CD4-positive, alpha-beta T cell (primary cell): Measurements from ENCODE around the gene VGLL4. TPM values are rescaled to one million over a fixed set of nuclear protein-coding genes. Genes with fewer than 3 reads are reported as not detected.

Source experiments
- ATAC-seq: fragments of 200-7000 bp; cut with Tn5 transposase; one replicate; pipeline ENCODE4 v1.10.0; 2022; ENCODE audit warnings: mild to moderate bottlenecking; ENCODE audit not compliant: poor library complexity
- CTCF ChIA-PET: fragments of 350-600 bp; sonication (Branson Sonifier 250); formaldehyde crosslinking; loops from one replicate; lab custom pipeline; 2021; ENCODE audit warnings: antibody characterized with exemption, inconsistent platforms; lab: Charles Lee
- POLR2A ChIA-PET: fragments of 350-600 bp; sonication (Branson Sonifier 250); formaldehyde crosslinking; loops from one replicate; lab custom pipeline; 2021; ENCODE audit warnings: antibody characterized with exemption, inconsistent platforms; lab: Charles Lee
- DNase-seq, 14 experiments: peaks; one replicate each; pipeline ENCODE4 v3.0.0-alpha.2; 2013 to 2020; ENCODE audit warnings: mixed read lengths in 2 of 14
- H3K27ac ChIP-seq, 2 donors: one replicate each; pipeline versions ENCODE4 v1.5.1 to v1.7.0; 2013; ENCODE audit warnings: low read length in 2 of 2, low read depth in 1 of 2, mild to moderate bottlenecking in 1 of 2
- H3K27me3 ChIP-seq, 2 experiments: 1 replicate in 1 of 2; 2 replicates in 1 of 2; pipeline versions ENCODE4 v1.6.1 to v1.7.0; 2013; ENCODE audit warnings: low read length in 2 of 2, control low read depth in 1 of 2, mild to moderate bottlenecking in 1 of 2, moderate library complexity in 1 of 2; ENCODE audit not compliant: insufficient read depth in 2 of 2, control insufficient read depth in 1 of 2
- H3K36me3 ChIP-seq: one replicate; pipeline ENCODE4 v1.6.1; 2013; ENCODE audit warnings: low read length, control low read depth; ENCODE audit not compliant: insufficient read depth
- H3K4me1 ChIP-seq: one replicate; pipeline ENCODE4 v1.6.1; 2013; ENCODE audit warnings: low read length, control low read depth; ENCODE audit not compliant: insufficient read depth
- H3K4me3 ChIP-seq: one replicate; pipeline ENCODE4 v1.5.1; 2013; ENCODE audit warnings: mild to moderate bottlenecking, low read length, moderate library complexity
- H3K9me3 ChIP-seq, 2 experiments: 1 replicate in 1 of 2; 2 replicates in 1 of 2; pipeline versions ENCODE4 v1.6.1 to v1.7.0; 2013; ENCODE audit warnings: low read length in 2 of 2, mild to moderate bottlenecking in 2 of 2, control low read depth in 1 of 2, moderate library complexity in 1 of 2; ENCODE audit not compliant: control insufficient read depth in 1 of 2, insufficient read depth in 1 of 2
- H3K27ac Mint-ChIP-seq: one replicate; pipeline ENCODE4 v1.8.0; 2020; ENCODE audit warnings: mixed read lengths
- H3K27me3 Mint-ChIP-seq: one replicate; pipeline ENCODE4 v1.8.0; 2021; ENCODE audit warnings: mixed read lengths
- H3K36me3 Mint-ChIP-seq: one replicate; pipeline ENCODE4 v1.8.0; 2021; ENCODE audit warnings: low read depth, mixed read lengths
- H3K4me1 Mint-ChIP-seq: one replicate; pipeline ENCODE4 v1.8.0; 2021; ENCODE audit warnings: low read depth, mixed read lengths
- H3K4me3 Mint-ChIP-seq: one replicate; pipeline ENCODE4 v1.8.0; 2020; ENCODE audit warnings: mild to moderate bottlenecking, mixed read lengths
- H3K9me3 Mint-ChIP-seq: one replicate; pipeline ENCODE4 v1.8.0; 2020; ENCODE audit warnings: mixed read lengths
- CTCF ChIP-seq: fragments of 200-600 bp; IDR thresholded peaks from one replicate; pipeline ENCODE4 v1.8.0; 2022; ENCODE audit warnings: antibody characterized with exemption, mild to moderate bottlenecking
- intact Hi-C, 2 experiments: fragments of 100-400 bp; cut with DNase I in 1 of 2; cut with micrococcal nuclease in 1 of 2; formaldehyde crosslinking; loops; one replicate each; pipeline versions ENCODE4 v1.15.1 to v1.9.0; 2023 to 2025; cut with DNase I, micrococcal nuclease
- total RNA-seq, 174 experiments: library from RNA in 2 of 174; stranded (reverse) in 2 of 174; gene quantifications; one replicate each; pipeline ENCODE4 v1.2.3 and lab custom pipeline; 2021 to 2026

The VGLL4 gene
- total RNA-seq, 2 experiments from 2014 or later = 10.5 to 11.3 TPM

GRCh38 chr3:11627612-11628011 is 16.1 kb downstream of the VGLL4 start:
- Histone ChIP-seq H3K36me3 (no peaks in the 10 kb centered on the region), H3K9me3 (no peaks in the 10 kb centered on the region), H3K27me3 (no peaks in the 10 kb centered on the region), H3K27ac (no peak overlapping the region), H3K4me1 (peaks cover 26% of the 10 kb centered on the region), H3K4me3 (no peak overlapping the region)
- no peaks in the 10 kb centered on the region for H3K9me3 Mint-ChIP-seq
- no peak for DNase-seq
- no peak overlapping the region for H3K4me3 Mint-ChIP-seq
- CTCF ChIA-PET = no interaction called here
- POLR2A ChIA-PET = no interaction called here
- no peak for ATAC-seq
- peaks cover 75% of the 10 kb centered on the region for H3K4me1 Mint-ChIP-seq
- intact Hi-C loops = no loop called here
- TF ChIP-seq CTCF = no peak
- H3K36me3 Mint-ChIP-seq = no peaks in the 10 kb centered on the region
- no peaks in the 10 kb centered on the region for H3K27me3 Mint-ChIP-seq
- no peak overlapping the region for H3K27ac Mint-ChIP-seq

- ChIA-PET POLR2A (interaction anchor here (3.3 to 4.0 kb wide), 2 partner anchors 13 to 17 kb away, joined by 15 to 31 read pairs; partner anchors contain the start of gene VGLL4), CTCF (interaction anchor here (0.8 to 1.5 kb wide), 2 partner anchors 12 to 15 kb away, joined by 3 to 4 read pairs; no protein-coding TSS in a partner anchor)
- H3K27ac ChIP-seq = no peak overlapping the region
- peaks cover 73% of the 10 kb centered on the region for H3K4me1 Mint-ChIP-seq
- intact Hi-C loops = no loop called here
- H3K27me3 ChIP-seq = no peaks in the 10 kb centered on the region
- no peak for TF ChIP-seq CTCF
- no peak overlapping the region for H3K4me3 ChIP-seq
- peak in 1 of 14 experiments; percentile 19 for DNase-seq
- peak overlapping the region; percentile 26 for H3K4me3 Mint-ChIP-seq
- no peaks in the 10 kb centered on the region for H3K36me3 Mint-ChIP-seq
- H3K4me1 ChIP-seq = peaks cover 25% of the 10 kb centered on the region
- no peaks in the 10 kb centered on the region for H3K36me3 ChIP-seq
- ATAC-seq = no peak
- peak overlapping the region; percentile 92 for H3K27ac Mint-ChIP-seq
- H3K9me3 Mint-ChIP-seq = no peaks in the 10 kb centered on the region
- no peaks in the 10 kb centered on the region for H3K9me3 ChIP-seq
- H3K27me3 Mint-ChIP-seq = no peaks in the 10 kb centered on the region
Measured at GRCh38 chr3:11626084-11626463, 17.6 kb downstream of the VGLL4 start.

- H3K27me3 ChIP-seq = no peaks in the 10 kb centered on the region
- Mint-ChIP-seq H3K4me1 (peaks cover 74% of the 10 kb centered on the region), H3K27me3 (no peaks in the 10 kb centered on the region), H3K36me3 (no peaks in the 10 kb centered on the region), H3K9me3 (no peaks in the 10 kb centered on the region), H3K4me3 (peak overlapping the region; percentile 76), H3K27ac (peak overlapping the region; percentile 92)
- H3K4me3 ChIP-seq = no peak overlapping the region
- peaks cover 27% of the 10 kb centered on the region for H3K4me1 ChIP-seq
- TF ChIP-seq CTCF = no peak
- H3K36me3 ChIP-seq = no peaks in the 10 kb centered on the region
- H3K9me3 ChIP-seq = no peaks in the 10 kb centered on the region
- ChIA-PET POLR2A (interaction anchor here (3.3 to 4.0 kb wide), 2 partner anchors 13 to 18 kb away, joined by 15 to 31 read pairs; partner anchors contain the start of gene VGLL4), CTCF (interaction anchor here (0.8 to 1.5 kb wide), 2 partner anchors 11 to 15 kb away, joined by 3 to 4 read pairs; no protein-coding TSS in a partner anchor)
- DNase-seq (no peak), ATAC-seq (no peak)
- intact Hi-C loops = no loop called here
- H3K27ac ChIP-seq = no peak overlapping the region
Measured at GRCh38 chr3:11625376-11626083, 18.2 kb downstream of the VGLL4 start.
